ENCODE measurements around the gene AK2.
"Not testable (repeated sequence)": the region's sequence is repeated elsewhere in the genome, so short reads cannot be mapped to it uniquely, and the experiment has no call there.

Gene AK2

GRCh38 chr1:33050221-33051076 lies 13.8 kb upstream of the AK2 start:
- peak; percentile 26 for DNase-seq (ENCODE audit: low spot score)

- DNase-seq (ENCODE audit: low spot score): no peak
Measured at GRCh38 chr1:33049371-33049770, 12.7 kb upstream of the AK2 start.

DNA sequence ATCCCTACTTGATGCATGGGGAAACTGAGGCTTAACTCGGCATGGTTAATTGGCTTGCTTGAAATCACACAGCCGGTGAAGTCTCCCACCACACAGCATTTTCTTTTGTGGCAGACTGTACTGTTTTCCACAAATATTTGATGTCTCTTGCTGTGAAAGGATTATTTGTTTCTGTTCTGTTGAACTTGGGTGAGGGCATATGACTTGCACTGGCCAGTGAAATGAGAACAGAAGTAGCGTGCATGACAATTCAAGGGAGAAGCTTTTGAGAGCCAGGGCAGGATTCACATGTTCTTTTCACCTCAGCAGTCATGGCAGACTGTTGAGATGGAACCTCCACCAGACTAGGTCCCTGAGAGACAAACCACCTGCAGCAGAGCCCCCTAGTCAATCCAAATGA lies 11.7 kb upstream of the AK2 start:
- DNase-seq (ENCODE audit: low spot score): no peak

DNA sequence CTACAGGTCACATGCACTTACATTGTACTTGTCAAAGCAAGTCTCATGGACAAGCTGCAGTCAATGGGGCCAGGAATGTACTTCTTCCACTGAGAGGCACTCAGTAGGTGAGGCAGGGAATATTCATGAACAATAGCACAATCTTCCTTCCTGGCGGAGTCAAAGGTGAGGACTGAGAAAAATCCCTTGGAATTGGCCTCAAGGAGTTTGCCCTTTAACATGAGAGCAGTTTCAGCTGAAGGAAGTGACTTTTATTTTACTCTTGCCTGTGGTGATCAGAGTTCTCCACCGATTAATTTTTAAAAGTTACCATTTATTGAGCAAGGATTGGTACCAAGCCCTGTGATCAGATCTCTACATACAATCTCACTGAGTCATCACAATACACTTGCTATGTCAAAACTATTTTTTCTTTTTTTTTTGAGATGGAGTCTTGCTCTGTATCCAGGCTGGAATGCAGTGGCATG lies 11.2 kb upstream of the AK2 start:
- DNase-seq (ENCODE audit: low spot score): no peak

DNA sequence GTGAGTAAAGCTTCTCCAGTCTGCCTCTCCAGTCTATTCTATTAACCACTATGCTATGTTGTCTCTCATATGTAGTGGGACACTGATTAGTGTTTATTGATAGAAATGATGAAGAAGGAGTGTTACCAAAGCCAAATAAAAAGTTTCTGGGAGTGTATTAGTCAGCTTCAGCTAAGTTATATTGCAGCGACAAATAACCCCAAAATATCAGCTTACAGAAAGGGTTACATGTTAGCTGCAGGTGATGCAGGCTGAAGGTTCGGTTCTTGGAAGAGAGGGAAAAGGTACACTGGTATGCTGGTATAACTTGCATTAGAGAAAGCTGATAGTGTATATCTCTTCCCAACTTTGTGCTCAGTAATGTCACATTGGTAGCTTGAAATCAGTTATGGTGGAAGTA lies 10.6 kb upstream of the AK2 start:
- no peak for DNase-seq (ENCODE audit: low spot score)

DNA sequence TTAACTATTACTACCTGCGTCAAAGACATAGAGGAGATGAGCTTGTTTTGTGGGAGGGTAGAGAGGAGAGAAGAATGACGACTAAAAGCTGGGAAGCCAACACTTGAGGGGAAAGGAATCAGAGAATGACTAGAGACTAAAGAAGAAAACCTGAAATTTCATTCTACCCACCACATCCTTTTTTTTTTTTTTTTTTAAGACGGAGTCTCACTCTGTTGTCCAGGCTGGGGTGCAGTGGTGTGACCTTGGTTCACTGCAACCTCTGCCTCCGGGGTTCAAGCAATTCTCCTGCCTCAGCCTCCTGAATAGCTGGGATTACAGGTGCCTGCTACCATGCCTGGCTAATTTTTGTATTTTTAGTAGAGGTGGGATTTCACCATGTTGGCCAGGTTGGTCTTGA lies 9.6 kb upstream of the AK2 start:
- DNase-seq (ENCODE audit: low spot score): not testable (repeated sequence)

- no peak for DNase-seq (ENCODE audit: low spot score)
Measured at GRCh38 chr1:33045814-33046213, 9.1 kb upstream of the AK2 start.

DNA sequence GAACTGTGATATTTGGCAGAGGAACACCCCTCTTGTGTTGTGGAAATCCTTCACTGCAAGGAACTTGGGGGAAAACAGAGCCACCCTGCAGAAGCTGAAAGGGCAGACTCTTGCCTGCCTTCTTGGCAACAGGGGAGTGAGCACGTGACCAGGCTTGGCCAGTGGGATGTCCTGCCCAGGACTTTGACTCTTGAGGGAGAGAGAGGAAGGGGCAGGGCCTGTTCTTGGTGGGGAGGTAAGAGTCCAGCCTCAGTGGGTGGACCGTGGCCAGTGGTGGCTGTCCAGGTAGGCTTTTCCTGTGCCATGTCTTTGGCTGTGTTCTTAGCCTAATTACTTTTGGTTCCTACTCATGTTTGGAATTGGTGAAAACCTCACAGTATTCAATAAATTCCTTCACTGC lies 8.6 kb upstream of the AK2 start:
- peak; percentile 28 for DNase-seq (ENCODE audit: low spot score)

DNA sequence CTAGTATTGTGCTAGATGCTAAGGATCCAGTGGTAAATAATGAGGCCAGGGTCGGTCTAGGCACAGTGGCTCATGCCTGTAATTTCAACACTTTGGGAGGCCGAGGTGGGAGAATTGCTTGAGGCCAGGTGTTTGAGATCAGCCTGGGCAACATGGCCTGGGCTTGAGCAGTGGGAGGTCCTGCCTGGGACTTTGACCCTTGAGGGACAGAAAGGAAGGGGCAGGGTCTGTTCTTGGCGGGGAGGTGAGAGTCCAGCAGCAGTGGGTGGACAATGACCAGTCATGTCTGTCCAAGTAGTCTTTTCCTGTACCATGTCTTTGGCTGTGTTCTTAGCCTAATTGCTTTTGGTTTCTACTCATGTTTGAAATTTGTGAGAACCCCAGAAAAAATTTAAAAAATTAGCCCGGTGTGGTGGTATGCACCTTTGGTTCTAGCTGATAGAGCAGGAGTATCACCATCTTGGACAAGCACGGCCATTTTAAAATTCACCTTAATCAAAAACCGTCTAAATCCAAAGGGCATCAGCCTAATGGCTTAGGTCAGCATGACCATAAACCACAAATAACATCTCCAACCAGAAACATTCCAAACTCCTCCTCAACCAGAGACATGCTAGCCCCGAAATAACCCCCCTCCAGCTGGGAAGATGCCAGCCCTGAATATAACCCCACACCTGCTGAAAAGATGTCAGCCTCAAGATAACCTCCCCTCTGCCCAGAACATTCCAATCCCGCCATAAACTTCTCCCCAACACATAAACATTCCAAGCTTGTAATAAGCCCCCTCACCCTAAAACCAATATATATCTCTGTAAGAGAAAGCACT lies 6.8 kb upstream of the AK2 start:
- DNase-seq (ENCODE audit: low spot score): no peak

DNA sequence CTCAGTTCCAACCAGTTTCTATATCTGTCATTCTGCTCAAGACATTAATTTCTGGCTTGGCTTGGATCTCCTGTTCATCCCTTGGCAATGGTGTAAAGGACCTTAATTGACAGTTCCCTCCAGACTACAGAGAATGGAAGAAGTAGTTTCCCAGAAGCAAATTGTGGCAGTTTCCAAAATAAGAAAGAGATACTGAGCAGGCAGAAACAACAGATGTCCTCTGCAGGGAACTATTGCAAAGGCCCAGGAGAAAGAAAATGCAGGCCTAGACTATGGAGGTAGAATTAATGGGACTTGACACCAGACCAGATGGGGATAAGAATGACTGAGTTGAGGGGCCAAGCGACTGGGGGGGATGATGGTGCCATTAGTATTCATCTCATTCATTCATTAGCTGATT lies 6.1 kb upstream of the AK2 start:
- no peak for DNase-seq (ENCODE audit: low spot score)

- DNase-seq (ENCODE audit: low spot score): no peak
Measured at GRCh38 chr1:33041026-33041425, 4.3 kb upstream of the AK2 start.

- DNase-seq (ENCODE audit: low spot score): no peak
Measured at GRCh38 chr1:33039840-33040239, 3.2 kb upstream of the AK2 start.

DNA sequence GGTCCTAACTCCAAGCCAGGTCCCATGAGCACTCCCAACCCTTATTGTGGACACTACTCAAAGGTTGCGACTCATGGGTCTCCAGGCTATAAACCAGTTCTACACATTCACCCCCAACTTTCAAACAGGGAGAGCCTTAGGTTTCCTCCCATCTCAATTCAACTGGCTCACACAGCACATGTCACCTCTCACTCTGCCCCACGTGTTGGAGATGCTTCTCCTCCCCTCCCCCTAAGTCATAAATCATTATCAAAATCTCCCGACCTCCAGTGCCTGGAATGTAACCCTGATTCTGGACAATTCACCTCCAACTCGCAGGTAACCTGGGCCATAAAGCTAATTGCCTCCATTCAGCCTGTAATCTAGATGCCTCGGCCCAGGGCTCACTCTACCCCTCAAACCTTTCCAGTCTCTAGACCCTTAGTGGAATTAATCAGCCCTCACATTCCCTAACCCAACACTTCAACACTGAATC lies 595 bp downstream of the AK2 start:
- peak; percentile 56 for DNase-seq (ENCODE audit: low spot score)

- no peak for DNase-seq (ENCODE audit: low spot score)
Measured at GRCh38 chr1:33032126-33032869, 4.4 kb downstream of the AK2 start.

DNA sequence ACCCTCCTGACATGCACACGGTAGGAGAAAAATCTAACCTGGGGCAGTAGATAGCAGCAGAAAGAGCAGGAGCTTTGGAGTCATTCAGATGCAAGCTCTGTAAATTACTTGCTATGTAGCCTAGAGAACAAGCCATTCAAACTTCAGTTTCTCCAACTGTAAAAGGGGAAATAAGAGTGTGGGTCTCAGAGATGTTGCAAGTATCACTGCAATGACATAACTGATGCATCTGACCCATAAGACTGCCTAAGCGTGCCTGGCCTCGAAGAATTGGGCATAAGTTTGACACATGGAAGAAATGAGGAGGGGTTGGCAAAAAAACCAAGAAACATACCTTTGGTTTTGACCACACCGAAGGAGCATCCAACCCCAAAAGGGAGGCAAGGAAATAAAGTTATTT lies 5.2 kb downstream of the AK2 start:
- DNase-seq (ENCODE audit: low spot score): no peak

DNA sequence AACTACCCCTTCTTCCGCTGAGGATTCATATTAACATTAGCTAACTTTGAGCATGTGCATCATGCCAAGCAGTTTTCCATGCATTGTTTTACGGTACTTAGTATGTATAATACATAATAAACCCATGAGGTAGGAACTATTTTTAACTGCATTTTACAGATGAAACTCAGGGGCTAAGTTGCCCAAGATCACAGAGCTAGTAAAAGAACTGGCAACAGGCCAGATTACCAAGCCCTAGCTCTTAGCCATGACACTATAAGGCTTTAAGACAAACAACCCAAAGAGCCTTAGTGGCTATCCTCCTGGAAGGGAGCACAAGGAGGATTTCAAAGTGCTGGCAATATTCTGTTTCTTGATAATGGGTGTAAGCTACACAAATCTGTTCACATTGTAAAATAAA lies 6.1 kb downstream of the AK2 start:
- no peak for DNase-seq (ENCODE audit: low spot score)

DNA sequence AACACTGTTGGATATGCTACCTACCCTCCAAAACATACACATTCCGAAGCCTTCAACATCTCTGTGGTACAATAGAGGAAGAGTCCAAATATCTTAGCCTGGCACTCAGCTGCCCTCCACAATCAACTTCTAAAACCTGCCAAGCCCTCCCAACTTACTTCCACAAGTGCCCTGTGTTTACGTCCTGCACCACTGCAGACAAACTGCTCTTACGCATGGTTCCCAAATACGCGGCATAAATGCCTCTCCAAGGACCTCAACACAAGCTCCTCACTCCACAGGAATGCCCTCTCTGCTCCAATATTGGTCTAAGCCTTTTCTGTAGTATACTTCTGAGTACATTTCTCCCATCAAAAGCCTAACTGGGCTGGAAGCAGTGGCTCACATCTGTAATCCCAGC lies 6.8 kb downstream of the AK2 start:
- no peak for DNase-seq (ENCODE audit: low spot score)

- no peak for DNase-seq (ENCODE audit: low spot score)
Measured at GRCh38 chr1:33029209-33029608, 7.5 kb downstream of the AK2 start.

GRCh38 chr1:33025761-33026160 lies 10.9 kb downstream of the AK2 start:
- no peak for DNase-seq (ENCODE audit: low spot score)

DNA sequence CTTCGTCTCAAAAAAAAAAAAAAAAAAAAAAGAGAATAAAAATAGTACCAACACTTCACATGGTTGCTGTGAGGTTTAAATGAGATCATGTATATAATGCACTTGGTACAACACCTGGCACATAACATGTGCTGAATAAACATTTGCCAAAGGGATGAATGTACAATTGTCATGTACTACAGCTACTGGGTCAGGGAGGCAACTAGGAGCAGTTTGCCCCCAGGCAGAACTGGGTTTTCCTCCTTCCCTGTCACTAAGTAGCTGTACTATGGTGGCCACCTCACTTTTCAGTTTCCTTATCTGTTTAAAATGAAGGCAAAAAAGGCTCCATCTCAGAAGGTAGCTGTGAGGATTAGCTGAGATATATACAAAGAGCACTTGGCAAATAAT lies 11.5 kb downstream of the AK2 start:
- DNase-seq (ENCODE audit: low spot score): no peak

GRCh38 chr1:33024430-33025179 lies 12.1 kb downstream of the AK2 start:
- DNase-seq (ENCODE audit: low spot score): not testable (repeated sequence)
